GM15510 (cell line): Measurements from ENCODE around the gene SPAG9.
A peak's percentile ranks its signal among the peaks of the same experiment; 100 is the strongest.

Source experiments
- POLR2A ChIP-seq: IDR thresholded peaks from 3 replicates; pipeline ENCODE4 v1.6.1; 2011; ENCODE audit warnings: borderline replicate concordance; ENCODE audit not compliant: insufficient read length; ENCODE audit errors: extremely low read depth

SPAG9 gene

GRCh38 chr17:51147650-51148049 lies 27.0 kb upstream of the SPAG9 start:
- no peak for TF ChIP-seq POLR2A

GRCh38 chr17:51144266-51145022 lies 23.8 kb upstream of the SPAG9 start:
- no peak for TF ChIP-seq POLR2A

GRCh38 chr17:51142597-51142996 lies 21.9 kb upstream of the SPAG9 start:
- no peak for TF ChIP-seq POLR2A

- no peak for TF ChIP-seq POLR2A
Measured at GRCh38 chr17:51135956-51136355, 15.3 kb upstream of the SPAG9 start.

GRCh38 chr17:51133365-51133764 lies 12.7 kb upstream of the SPAG9 start:
- TF ChIP-seq POLR2A, result no peak

- no peak for TF ChIP-seq POLR2A
Measured at GRCh38 chr17:51132964-51133319, 12.3 kb upstream of the SPAG9 start.

- TF ChIP-seq POLR2A, result no peak
Measured at GRCh38 chr17:51128076-51128475, 7.4 kb upstream of the SPAG9 start.

GRCh38 chr17:51124640-51125503 lies 4.2 kb upstream of the SPAG9 start:
- no peak for TF ChIP-seq POLR2A

- TF ChIP-seq POLR2A, result peak; percentile 52
Measured at GRCh38 chr17:51121620-51122472, 1.2 kb upstream of the SPAG9 start.

- TF ChIP-seq POLR2A, result no peak
Measured at GRCh38 chr17:51120357-51120738, 320 bp downstream of the SPAG9 start.

- TF ChIP-seq POLR2A, result no peak
Measured at GRCh38 chr17:51119415-51120356, 982 bp downstream of the SPAG9 start.

- no peak for TF ChIP-seq POLR2A
Measured at GRCh38 chr17:51118330-51119195, 2.1 kb downstream of the SPAG9 start.

GRCh38 chr17:51115179-51115578 lies 5.5 kb downstream of the SPAG9 start:
- TF ChIP-seq POLR2A, result no peak

GRCh38 chr17:51107778-51108177 lies 12.9 kb downstream of the SPAG9 start:
- TF ChIP-seq POLR2A, result no peak

- no peak for TF ChIP-seq POLR2A
Measured at GRCh38 chr17:51103451-51103850, 17.2 kb downstream of the SPAG9 start.
